ENCODE measurements around the gene ATP12A. TPM values are rescaled to one million over a fixed set of nuclear protein-coding genes. Genes with fewer than 3 reads are reported as not detected.
A peak's percentile ranks its signal among the peaks of the same experiment; 100 is the strongest.

The ATP12A gene
- total and polyA plus RNA-seq, 12 donors = not detected

DNA sequence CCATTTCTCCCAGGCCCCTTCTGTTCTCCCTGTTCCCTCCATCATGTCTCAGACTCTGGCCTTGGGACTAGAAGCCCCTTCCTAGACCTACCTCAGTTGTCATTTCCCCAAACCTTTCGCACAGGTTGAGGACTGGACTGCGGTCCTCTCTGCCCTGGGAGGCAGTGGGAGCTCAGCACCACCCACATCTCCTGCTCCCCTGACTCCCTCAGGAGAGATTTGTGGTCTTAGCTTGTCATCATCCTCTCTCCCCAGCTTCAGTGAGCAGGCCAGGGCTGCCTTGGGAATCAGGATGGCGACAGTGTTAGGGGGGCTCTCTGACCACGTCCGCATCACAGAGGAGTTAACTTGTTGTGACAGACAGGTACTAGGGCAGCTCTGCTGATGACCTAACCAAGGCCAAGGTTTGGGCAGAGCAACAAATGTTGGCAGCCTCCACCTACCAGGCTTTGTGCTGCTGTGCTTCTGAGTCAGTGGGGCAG is 58.2 kb downstream of the ATP12A start:
- no peak overlapping the region for H3K27ac ChIP-seq
- H3K4me3 ChIP-seq = no peak overlapping the region
- TF ChIP-seq, protein P1, sequence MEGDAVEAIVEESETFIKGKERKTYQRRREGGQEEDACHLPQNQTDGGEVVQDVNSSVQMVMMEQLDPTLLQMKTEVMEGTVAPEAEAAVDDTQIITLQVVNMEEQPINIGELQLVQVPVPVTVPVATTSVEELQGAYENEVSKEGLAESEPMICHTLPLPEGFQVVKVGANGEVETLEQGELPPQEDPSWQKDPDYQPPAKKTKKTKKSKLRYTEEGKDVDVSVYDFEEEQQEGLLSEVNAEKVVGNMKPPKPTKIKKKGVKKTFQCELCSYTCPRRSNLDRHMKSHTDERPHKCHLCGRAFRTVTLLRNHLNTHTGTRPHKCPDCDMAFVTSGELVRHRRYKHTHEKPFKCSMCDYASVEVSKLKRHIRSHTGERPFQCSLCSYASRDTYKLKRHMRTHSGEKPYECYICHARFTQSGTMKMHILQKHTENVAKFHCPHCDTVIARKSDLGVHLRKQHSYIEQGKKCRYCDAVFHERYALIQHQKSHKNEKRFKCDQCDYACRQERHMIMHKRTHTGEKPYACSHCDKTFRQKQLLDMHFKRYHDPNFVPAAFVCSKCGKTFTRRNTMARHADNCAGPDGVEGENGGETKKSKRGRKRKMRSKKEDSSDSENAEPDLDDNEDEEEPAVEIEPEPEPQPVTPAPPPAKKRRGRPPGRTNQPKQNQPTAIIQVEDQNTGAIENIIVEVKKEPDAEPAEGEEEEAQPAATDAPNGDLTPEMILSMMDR (IDR thresholded peaks at IDR 0.05) = no peak
- no peak for DNase-seq
- ATAC-seq = no peak
- 96 to 99% methylated on average over 5 of the region's 5 CpGs for WGBS, 2 donors
- intact Hi-C loops (cut with DNase I) = loop anchor here in 1 of 10 donors (10.0 kb wide), 1 partner anchor 54 kb away; the partner anchor contains the start of gene ATP12A
- no peaks in the 10 kb centered on the region for H3K9me3 ChIP-seq
- no peaks in the 10 kb centered on the region for H3K36me3 ChIP-seq
- peaks cover 0 to 11% (median 0%) of the 10 kb centered on the region in 9 donors for H3K4me1 ChIP-seq
- peaks cover 0 to 9% (median 0%) of the 10 kb centered on the region in 7 donors for H3K27me3 ChIP-seq

DNA sequence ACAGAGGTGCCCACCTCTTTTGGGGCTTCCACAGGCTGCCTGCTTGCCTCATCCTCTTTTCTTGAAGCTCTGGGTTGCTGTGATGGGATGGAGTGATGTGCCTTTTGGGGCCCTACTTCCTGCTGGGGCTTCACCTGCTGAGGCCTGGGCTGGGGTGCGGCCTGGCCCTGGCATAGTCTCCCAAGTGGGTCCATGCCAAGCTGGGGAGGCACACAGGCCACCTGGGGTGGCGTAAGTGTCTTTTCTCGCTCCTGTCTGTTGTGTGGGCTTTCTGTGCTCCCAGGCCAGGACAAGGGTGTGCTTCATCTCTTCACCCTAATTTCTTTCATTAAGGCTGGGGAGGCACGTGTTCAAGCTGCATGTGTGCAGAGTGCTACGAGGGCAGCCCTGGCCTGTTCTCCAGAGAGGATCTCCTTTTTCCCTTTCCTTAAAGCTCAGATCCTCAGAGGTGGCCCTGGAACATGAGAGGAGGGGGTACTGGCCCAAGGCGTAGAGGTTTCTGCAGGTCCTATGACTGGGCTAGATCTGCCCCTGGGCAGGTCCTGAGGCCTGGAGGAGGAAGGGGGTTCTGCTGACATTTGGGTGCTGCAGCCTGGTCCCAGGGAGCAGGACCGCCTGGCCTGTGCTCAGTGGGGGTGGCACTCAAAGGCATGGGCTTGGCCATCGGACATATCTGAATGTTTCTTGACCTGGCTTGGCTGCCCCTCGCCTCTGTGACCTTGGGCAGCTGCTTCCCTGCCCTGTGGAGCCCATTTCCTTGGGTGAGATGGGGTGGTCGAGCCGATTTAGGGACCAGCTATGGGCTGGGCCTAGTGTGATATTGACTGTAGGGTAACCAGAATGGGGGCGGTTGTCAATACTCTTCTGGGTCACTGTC is 60.0 kb downstream of the ATP12A start:
- Histone ChIP-seq H3K27me3 (peaks cover 0 to 25% (median 16%) of the 10 kb centered on the region in 7 donors), H3K9me3 (no peaks in the 10 kb centered on the region), H3K36me3 (no peaks in the 10 kb centered on the region), H3K4me3 (no peak overlapping the region), H3K27ac (no peak overlapping the region), H3K4me1 (peaks cover 0 to 11% (median 0%) of the 10 kb centered on the region in 9 donors)
- TF ChIP-seq, protein P1 (IDR thresholded peaks at IDR 0.05) = no peak
- ATAC-seq (no peak), DNase-seq (no peak)
- intact Hi-C loops (cut with DNase I) = no loop called here
- 96% methylated on average over 12 of the region's 12 CpGs for WGBS, 2 donors

- intact Hi-C loops (cut with DNase I) = no loop called here
- H3K27ac ChIP-seq = no peak overlapping the region
- H3K9me3 ChIP-seq = no peaks in the 10 kb centered on the region
- no peak overlapping the region for H3K4me3 ChIP-seq
- WGBS, 2 donors = 84 to 94% methylated on average over 11 of the region's 11 CpGs
- H3K27me3 ChIP-seq = peaks cover 6 to 34% (median 24%) of the 10 kb centered on the region in 7 donors
- no peaks in the 10 kb centered on the region for H3K36me3 ChIP-seq
- peaks cover 0 to 18% (median 0%) of the 10 kb centered on the region in 9 donors for H3K4me1 ChIP-seq
- no peak for DNase-seq
- TF ChIP-seq, protein P1 (IDR thresholded peaks at IDR 0.05) = peak in 2 of 9 donors; percentile 9 to 10
- ATAC-seq = peak in 1 of 8 donors; percentile 36
Observed at GRCh38 chr13:24741016-24741662, 60.9 kb downstream of the ATP12A start.

GRCh38 chr13:24741791-24742190 is 61.6 kb downstream of the ATP12A start:
- no peak overlapping the region for H3K4me3 ChIP-seq
- peaks cover 0 to 24% (median 6%) of the 10 kb centered on the region in 9 donors for H3K4me1 ChIP-seq
- DNase-seq (no peak), ATAC-seq (peak in 1 of 8 donors; percentile 22)
- WGBS, 2 donors = 55 to 58% methylated on average over 8 of the region's 8 CpGs
- no peak overlapping the region for H3K27ac ChIP-seq
- TF ChIP-seq, protein P1 (IDR thresholded peaks at IDR 0.05) = no peak
- no peaks in the 10 kb centered on the region for H3K9me3 ChIP-seq
- intact Hi-C loops (cut with DNase I) = no loop called here
- H3K27me3 ChIP-seq = peaks cover 11 to 40% (median 30%) of the 10 kb centered on the region in 7 donors
- H3K36me3 ChIP-seq = no peaks in the 10 kb centered on the region

All from heart right ventricle (tissue), 16 donors.